ENCODE data around the gene CELSR2. TPM values are rescaled to one million over a fixed set of nuclear protein-coding genes. Genes with fewer than 3 reads are reported as not detected.

Gene CELSR2
- total RNA-seq, 2 experiments from 2014 or later, result 2.7 to 3.1 TPM

GRCh38 chr1:109253803-109254620 lies 4.7 kb downstream of the CELSR2 start:
- Mint-ChIP-seq H3K27ac (no peak overlapping the region), H3K27me3 (no peaks in the 10 kb centered on the region), H3K9me3 (no peaks in the 10 kb centered on the region), H3K4me1 (ENCODE audit: low read depth) (peaks cover 9% of the 10 kb centered on the region), H3K4me3 (no peak overlapping the region), H3K36me3 (ENCODE audit: low read depth) (no peaks in the 10 kb centered on the region)
- ChIA-PET CTCF (interaction anchor here (1.1 to 3.2 kb wide), 5 partner anchors 9 to 278 kb away, joined by 3 to 14 read pairs (median 4); no protein-coding TSS in a partner anchor), POLR2A (interaction anchor here (0.9 to 1.5 kb wide), 4 partner anchors 10 to 40 kb away, joined by 3 to 6 read pairs (median 4); no protein-coding TSS in a partner anchor)
- intact Hi-C loops (cut with micrococcal nuclease), result no loop called here
- no peak for TF ChIP-seq CTCF (IDR thresholded peaks at IDR 0.05)
- ATAC-seq (no peak), DNase-seq (no peak)

GRCh38 chr1:109254621-109255096 lies 5.3 kb downstream of the CELSR2 start:
- ATAC-seq (no peak), DNase-seq (no peak)
- intact Hi-C loops (cut with micrococcal nuclease), result no loop called here
- peaks cover 6% of the 10 kb centered on the region for H3K4me1 Mint-ChIP-seq (ENCODE audit: low read depth)
- TF ChIP-seq CTCF (IDR thresholded peaks at IDR 0.05), result no peak
- POLR2A ChIA-PET, result interaction anchor here (0.5 to 1.4 kb wide), 3 partner anchors 9 to 294 kb away, joined by 3 to 4 read pairs (median 4); partner anchors contain the start of gene GNAI3
- H3K27ac Mint-ChIP-seq, result no peak overlapping the region
- H3K4me3 Mint-ChIP-seq, result no peak overlapping the region
- no peaks in the 10 kb centered on the region for H3K36me3 Mint-ChIP-seq (ENCODE audit: low read depth)
- H3K27me3 Mint-ChIP-seq, result no peaks in the 10 kb centered on the region
- no peaks in the 10 kb centered on the region for H3K9me3 Mint-ChIP-seq
- CTCF ChIA-PET, result interaction anchor here (0.8 to 3.2 kb wide), 4 partner anchors 11 to 278 kb away, joined by 3 to 14 read pairs (median 3); no protein-coding TSS in a partner anchor

- ChIA-PET POLR2A (interaction anchor here (0.5 to 0.9 kb wide), 2 partner anchors 9 to 293 kb away, joined by 3 to 4 read pairs; partner anchors contain the start of gene GNAI3), CTCF (interaction anchor here (0.8 to 3.2 kb wide), 5 partner anchors 10 to 278 kb away, joined by 3 to 14 read pairs (median 3); no protein-coding TSS in a partner anchor)
- ATAC-seq (no peak), DNase-seq (no peak)
- no peaks in the 10 kb centered on the region for H3K27me3 Mint-ChIP-seq
- H3K4me1 Mint-ChIP-seq (ENCODE audit: low read depth), result peaks cover 6% of the 10 kb centered on the region
- no peak overlapping the region for H3K27ac Mint-ChIP-seq
- no peaks in the 10 kb centered on the region for H3K36me3 Mint-ChIP-seq (ENCODE audit: low read depth)
- H3K9me3 Mint-ChIP-seq, result no peaks in the 10 kb centered on the region
- H3K4me3 Mint-ChIP-seq, result no peak overlapping the region
- intact Hi-C loops (cut with micrococcal nuclease), result no loop called here
- TF ChIP-seq CTCF (IDR thresholded peaks at IDR 0.05), result no peak
Observed at GRCh38 chr1:109255097-109255651, 5.8 kb downstream of the CELSR2 start.

GRCh38 chr1:109255678-109256077 lies 6.3 kb downstream of the CELSR2 start:
- Mint-ChIP-seq H3K27me3 (no peaks in the 10 kb centered on the region), H3K27ac (no peak overlapping the region), H3K9me3 (no peaks in the 10 kb centered on the region), H3K36me3 (ENCODE audit: low read depth) (no peaks in the 10 kb centered on the region), H3K4me3 (no peak overlapping the region), H3K4me1 (ENCODE audit: low read depth) (peaks cover 5% of the 10 kb centered on the region)
- no peak for DNase-seq
- ATAC-seq, result no peak
- CTCF ChIA-PET, result interaction anchor here (0.8 to 3.2 kb wide), 6 partner anchors 10 to 277 kb away, joined by 3 to 14 read pairs (median 3); partner anchors contain the start of gene PSRC1
- POLR2A ChIA-PET, result no interaction called here
- intact Hi-C loops (cut with micrococcal nuclease), result no loop called here
- no peak for TF ChIP-seq CTCF (IDR thresholded peaks at IDR 0.05)

Measured in activated CD8-positive, alpha-beta T cell treated with anti-CD3 and anti-CD28 coated beads for 36 hours (primary cell).